HL-60 (cell line): ENCODE results near the gene CLDN6.

ENCODE experiments used
- DNase-seq, 2 experiments: peaks; one replicate each; pipeline ENCODE4 v3.0.0-alpha.2; 2010 to 2020; ENCODE audit warnings: low read depth in 1 of 2, low spot score in 1 of 2
- H3K27ac ChIP-seq: fragments of 250-450 bp; sonication (Bioruptor Pico); replicated peaks from 2 replicates; pipeline ENCODE4 v1.5.1; 2020; ENCODE audit warnings: mild to moderate bottlenecking, moderate library complexity
- H3K27me3 ChIP-seq: fragments of 250-450 bp; sonication (Bioruptor Pico); 2 replicates; pipeline ENCODE4 v1.5.1; 2021; ENCODE audit warnings: mild to moderate bottlenecking, moderate library complexity; ENCODE audit not compliant: insufficient read depth, poor library complexity, severe bottlenecking
- H3K4me3 ChIP-seq: replicated peaks from 2 replicates; pipeline ENCODE4 v1.5.1; 2011; ENCODE audit warnings: mild to moderate bottlenecking, control low read depth, low read length; ENCODE audit not compliant: insufficient read depth
- CTCF ChIP-seq: IDR thresholded peaks from one replicate; pipeline ENCODE4 v1.5.1; 2011; ENCODE audit warnings: low read length, control low read depth, inconsistent platforms; ENCODE audit not compliant: insufficient read depth
- GABPA ChIP-seq: IDR thresholded peaks from 2 replicates; pipeline ENCODE4 v1.6.1; 2012; ENCODE audit warnings: low read depth
- POLR2AphosphoS5 ChIP-seq: IDR thresholded peaks from 2 replicates; pipeline ENCODE4 v1.6.1; 2012; ENCODE audit warnings: low read depth
- REST ChIP-seq: IDR thresholded peaks from 2 replicates; pipeline ENCODE4 v1.6.1; 2012; ENCODE audit warnings: low read depth; ENCODE audit not compliant: insufficient replicate concordance
- SPI1 ChIP-seq: IDR thresholded peaks from 2 replicates; pipeline ENCODE4 v1.6.1; 2012; ENCODE audit warnings: low read depth, mild to moderate bottlenecking, borderline replicate concordance

CLDN6 gene

GRCh38 chr16:2988590-2989099 lies 29.3 kb downstream of the CLDN6 start:
- no peak for DNase-seq
- H3K4me3 ChIP-seq = no peak overlapping the region
- TF ChIP-seq POLR2AphosphoS5 (no peak), CTCF (no peak), GABPA (no peak), SPI1 (no peak), REST (no peak)
- peaks cover 2% of the 10 kb centered on the region for H3K27me3 ChIP-seq
- no peak overlapping the region for H3K27ac ChIP-seq

- no peak for DNase-seq
- Histone ChIP-seq H3K27ac (no peak overlapping the region), H3K27me3 (peaks cover 2% of the 10 kb centered on the region), H3K4me3 (no peak overlapping the region)
- TF ChIP-seq POLR2AphosphoS5 = no peak
- no peak for TF ChIP-seq CTCF
- TF ChIP-seq SPI1 = no peak
- no peak for TF ChIP-seq GABPA
- no peak for TF ChIP-seq REST
These were observed 30.1 kb downstream of the CLDN6 start for GRCh38 chr16:2987833-2988232.

GRCh38 chr16:2987286-2987685 lies 30.7 kb downstream of the CLDN6 start:
- no peak for DNase-seq
- no peak overlapping the region for H3K27ac ChIP-seq
- H3K4me3 ChIP-seq = no peak overlapping the region
- TF ChIP-seq POLR2AphosphoS5 (no peak), CTCF (no peak), SPI1 (no peak), REST (no peak), GABPA (no peak)
- H3K27me3 ChIP-seq = peaks cover 2% of the 10 kb centered on the region
